ENCODE data around the gene YOD1. TPM values are rescaled to one million over a fixed set of nuclear protein-coding genes. Genes with fewer than 3 reads are reported as not detected.
A peak's percentile ranks its signal among the peaks of the same experiment; 100 is the strongest.

Gene YOD1
- polyA plus RNA-seq (9.3 and 9.9 TPM in 2 replicates), polyA minus RNA-seq (27.8 and 33.0 TPM in 2 replicates)

DNA sequence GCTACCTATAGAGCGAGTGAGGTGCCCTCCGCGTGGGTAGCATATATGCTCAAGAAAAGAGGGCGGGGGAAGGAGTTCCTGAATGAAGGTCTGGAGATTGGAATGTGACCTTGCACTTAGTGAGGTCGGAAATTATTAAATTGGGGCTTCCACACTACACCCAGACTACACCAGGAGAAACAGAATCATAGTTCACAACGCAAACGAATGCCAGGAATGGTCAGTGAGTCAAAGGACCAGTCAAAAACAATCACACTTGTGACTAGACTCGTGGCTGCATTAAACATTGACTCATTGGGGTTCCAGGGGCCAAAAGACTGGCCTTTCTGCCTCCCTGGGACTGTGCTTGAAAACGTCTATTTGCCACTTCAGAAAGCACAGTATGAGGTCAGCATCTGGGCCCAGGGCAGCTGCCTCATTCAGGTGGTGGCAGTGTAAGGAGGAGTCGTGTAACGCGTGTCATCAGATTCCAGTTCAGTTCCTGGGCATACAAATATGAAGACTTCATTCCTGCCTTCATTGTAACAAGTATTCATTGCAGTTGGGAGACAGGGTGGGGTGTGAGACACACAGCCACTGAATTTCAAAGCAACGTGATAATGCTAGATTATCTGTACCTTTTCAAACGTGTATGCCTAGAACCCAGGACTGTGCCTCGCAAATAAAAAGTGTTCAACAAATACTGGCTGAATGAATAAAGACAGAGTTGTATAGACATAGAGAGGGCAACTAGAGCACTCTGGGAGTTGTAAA is at the start of gene YOD1:
Gene YOD1 (minus strand): TSS at position 18 of the 753 bp plus-strand sequence. CDS start 178 bp downstream, outside the sequence.
- Histone ChIP-seq H3K4me3 (ENCODE audit: low read length) (peak within 1 kb of the TSS; percentile 89), H4K20me1 (ENCODE audit: insufficient read depth) (no peaks in the 10 kb centered on the region), H3F3A (ENCODE audit: insufficient read depth, low read length, poor library complexity, severe bottlenecking) (peaks cover 3% of the 10 kb centered on the region), H3K9ac (ENCODE audit: low read length) (peak within 1 kb of the TSS; percentile 87), H3K9me3 (ENCODE audit: low read length) (no peaks in the 10 kb centered on the region), H3K27ac (ENCODE audit: low read length) (peak within 1 kb of the TSS; percentile 82), H2AFZ (ENCODE audit: low read depth, low read length) (peak within 1 kb of the TSS; percentile 98), H3K4me2 (ENCODE audit: low read length) (peak within 1 kb of the TSS; percentile 84), H3K36me3 (ENCODE audit: insufficient read depth, low read length) (peaks cover 6% of the 10 kb centered on the region), H3K27me3 (ENCODE audit: insufficient read depth, low read depth, low read length) (no peaks in the 10 kb centered on the region), H3K9me2 (ENCODE audit: insufficient read depth, low read length) (no peaks in the 10 kb centered on the region), H3K79me2 (replicated peaks; ENCODE audit: insufficient read depth, low read length) (peaks cover 33% of the 10 kb centered on the region)
- no peak for TF ChIP-seq SMC3 (conservative IDR thresholded peaks at IDR 0.05; ENCODE audit: poor library complexity)
- TF ChIP-seq EP300 (conservative IDR thresholded peaks at IDR 0.05; ENCODE audit: poor library complexity, severe bottlenecking), result no peak
- no peak for TF ChIP-seq RAD21 (conservative IDR thresholded peaks at IDR 0.05)
- TF ChIP-seq, protein P1, sequence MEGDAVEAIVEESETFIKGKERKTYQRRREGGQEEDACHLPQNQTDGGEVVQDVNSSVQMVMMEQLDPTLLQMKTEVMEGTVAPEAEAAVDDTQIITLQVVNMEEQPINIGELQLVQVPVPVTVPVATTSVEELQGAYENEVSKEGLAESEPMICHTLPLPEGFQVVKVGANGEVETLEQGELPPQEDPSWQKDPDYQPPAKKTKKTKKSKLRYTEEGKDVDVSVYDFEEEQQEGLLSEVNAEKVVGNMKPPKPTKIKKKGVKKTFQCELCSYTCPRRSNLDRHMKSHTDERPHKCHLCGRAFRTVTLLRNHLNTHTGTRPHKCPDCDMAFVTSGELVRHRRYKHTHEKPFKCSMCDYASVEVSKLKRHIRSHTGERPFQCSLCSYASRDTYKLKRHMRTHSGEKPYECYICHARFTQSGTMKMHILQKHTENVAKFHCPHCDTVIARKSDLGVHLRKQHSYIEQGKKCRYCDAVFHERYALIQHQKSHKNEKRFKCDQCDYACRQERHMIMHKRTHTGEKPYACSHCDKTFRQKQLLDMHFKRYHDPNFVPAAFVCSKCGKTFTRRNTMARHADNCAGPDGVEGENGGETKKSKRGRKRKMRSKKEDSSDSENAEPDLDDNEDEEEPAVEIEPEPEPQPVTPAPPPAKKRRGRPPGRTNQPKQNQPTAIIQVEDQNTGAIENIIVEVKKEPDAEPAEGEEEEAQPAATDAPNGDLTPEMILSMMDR (IDR thresholded peaks at IDR 0.05; ENCODE audit: poor library complexity, severe bottlenecking), result no peak

GRCh38 chr1:207097871-207098324 is 46.9 kb upstream of the YOD1 start:
- Histone ChIP-seq H3K9me2 (ENCODE audit: insufficient read depth, low read length) (no peaks in the 10 kb centered on the region), H3K27ac (ENCODE audit: low read length) (no peak overlapping the region), H3K9me3 (ENCODE audit: low read length) (no peaks in the 10 kb centered on the region), H3K27me3 (ENCODE audit: insufficient read depth, low read depth, low read length) (no peaks in the 10 kb centered on the region), H4K20me1 (ENCODE audit: insufficient read depth) (no peaks in the 10 kb centered on the region), H3K9ac (ENCODE audit: low read length) (no peak overlapping the region), H3K36me3 (ENCODE audit: insufficient read depth, low read length) (no peaks in the 10 kb centered on the region), H3F3A (ENCODE audit: insufficient read depth, low read length, poor library complexity, severe bottlenecking) (no peaks in the 10 kb centered on the region), H3K79me2 (replicated peaks; ENCODE audit: insufficient read depth, low read length) (no peaks in the 10 kb centered on the region), H2AFZ (ENCODE audit: low read depth, low read length) (no peak overlapping the region), H3K4me3 (ENCODE audit: low read length) (no peak overlapping the region), H3K4me2 (ENCODE audit: low read length) (no peak overlapping the region)
- TF ChIP-seq POLR2AphosphoS5 (IDR thresholded peaks at IDR 0.05) (no peak), TAF1 (IDR thresholded peaks at IDR 0.05; ENCODE audit: low read depth) (no peak), EZH2 (IDR thresholded peaks at IDR 0.05; ENCODE audit: borderline replicate concordance, insufficient read depth, low read length, poor library complexity, severe bottlenecking) (no peak), MXI1 (conservative IDR thresholded peaks at IDR 0.05; ENCODE audit: poor library complexity, severe bottlenecking) (no peak), SMC3 (conservative IDR thresholded peaks at IDR 0.05; ENCODE audit: poor library complexity) (no peak), REST (IDR thresholded peaks at IDR 0.05; ENCODE audit: borderline replicate concordance) (no peak), EP300 (conservative IDR thresholded peaks at IDR 0.05; ENCODE audit: poor library complexity, severe bottlenecking) (no peak), RAD21 (conservative IDR thresholded peaks at IDR 0.05) (no peak)
- TF ChIP-seq, protein P1 (IDR thresholded peaks at IDR 0.05; ENCODE audit: poor library complexity, severe bottlenecking), result no peak

Measured in neural cell (in vitro differentiated cells).